ENCODE results near the gene CEP104. TPM values are rescaled to one million over a fixed set of nuclear protein-coding genes. Genes with fewer than 3 reads are reported as not detected.

Gene CEP104
- polyA plus RNA-seq, 1 of the 3 experiments (the other 2 are of a cell fraction) = 19.2 TPM

GRCh38 chr1:3770047-3770765, 86.8 kb downstream of the CEP104 start:
- DNase-seq = no peak
- H3K4me2 ChIP-seq = no peak overlapping the region
- no peaks in the 10 kb centered on the region for H3K27me3 ChIP-seq (ENCODE audit: insufficient read depth)
- no peak overlapping the region for H3K9ac ChIP-seq
- ChIA-PET CTCF (interaction anchor here (1.7 kb wide), 1 partner anchor 46 kb away, joined by 8 read pairs; no protein-coding TSS in a partner anchor), POLR2A (interaction anchor here (0.6 kb wide), 1 partner anchor 11 kb away, joined by 3 read pairs; no protein-coding TSS in a partner anchor)
- no peaks in the 10 kb centered on the region for H3K36me3 ChIP-seq (replicated peaks in 1 of 2; ENCODE audit: control insufficient read depth in 1 of 2, insufficient read depth in 2 of 2, low read length in 1 of 2)
- H3F3A ChIP-seq (replicated peaks; ENCODE audit: insufficient read depth) = peaks cover 5% of the 10 kb centered on the region
- no peaks in the 10 kb centered on the region for H3K9me2 ChIP-seq
- H3K9me3 ChIP-seq = no peaks in the 10 kb centered on the region
- H3K4me1 ChIP-seq (ENCODE audit: control insufficient read depth in 1 of 2, insufficient read depth in 2 of 2, low read depth in 1 of 2, low read length in 1 of 2) = peaks cover 0 to 30% of the 10 kb centered on the region in 2 experiments; a peak in 1 of 4 replicates
- H3K4me3 ChIP-seq (ENCODE audit: low read depth in 2 of 2, low read length in 1 of 2) = no peak overlapping the region
- no peaks in the 10 kb centered on the region for H4K20me1 ChIP-seq (ENCODE audit: insufficient read depth)
- TF ChIP-seq MXI1 (IDR thresholded peaks at IDR 0.05; ENCODE audit: low read depth, low read length) (no peak), EP300 (IDR thresholded peaks at IDR 0.05; ENCODE audit: borderline replicate concordance in 1 of 2, low read depth in 1 of 2, low read length in 1 of 2) (no peak), FOSL2 (IDR thresholded peaks at IDR 0.05; ENCODE audit: borderline replicate concordance, low read depth) (no peak), GABPA (IDR thresholded peaks at IDR 0.05; ENCODE audit: low read depth) (no peak), MEF2A (IDR thresholded peaks at IDR 0.05; ENCODE audit: borderline replicate concordance, low read depth) (no peak), SMC3 (IDR thresholded peaks at IDR 0.05; ENCODE audit: low read depth, low read length) (no peak), RFX5 (IDR thresholded peaks at IDR 0.05; ENCODE audit: low read length) (no peak), RCOR1 (IDR thresholded peaks at IDR 0.05; ENCODE audit: low read length) (no peak), USF2 (IDR thresholded peaks at IDR 0.05; ENCODE audit: borderline replicate concordance, low read depth, low read length) (no peak), USF1 (IDR thresholded peaks at IDR 0.05; ENCODE audit: borderline replicate concordance, low read depth) (no peak), TAF1 (IDR thresholded peaks at IDR 0.05; ENCODE audit: borderline replicate concordance, low read depth, low read length) (no peak), IRF3 (IDR thresholded peaks at IDR 0.05; ENCODE audit: low read depth, low read length) (no peak), CTCF (IDR thresholded peaks at IDR 0.05) (no peak), NFIC (IDR thresholded peaks at IDR 0.05; ENCODE audit: borderline replicate concordance) (no peak), JUND (IDR thresholded peaks at IDR 0.05) (no peak), RAD21 (IDR thresholded peaks at IDR 0.05; ENCODE audit: low read length) (no peak)
- H3K27ac ChIP-seq (ENCODE audit: low read depth in 2 of 2, low read length in 1 of 2) = no peak overlapping the region
- 89% methylated on average over 7 of the region's 16 CpGs for WGBS (ENCODE audit: low lambda C conversion rate)
- H2AFZ ChIP-seq (ENCODE audit: low read depth) = no peak overlapping the region
- H3K79me2 ChIP-seq (ENCODE audit: insufficient read depth) = no peaks in the 10 kb centered on the region

Data from SK-N-SH (cell line).